ENCODE results near the gene UBXN11.
"Not testable (repeated sequence)": the region's sequence is repeated elsewhere in the genome, so short reads cannot be mapped to it uniquely, and the experiment has no call there.

- not testable (repeated sequence) for TF ChIP-seq POLR2A, CTCF (IDR thresholded peaks at IDR 0.05)
These were observed 26.9 kb upstream of the UBXN11 start for GRCh38 chr1:26333312-26333711.
